HG02610 (cell line): ENCODE measurements around the gene RALBP1.

Source experiments
- ATAC-seq: cut with Tn5 transposase; IDR thresholded peaks from one replicate; pipeline ENCODE4 v1.9.1; 2021; ENCODE audit warnings: mild to moderate bottlenecking, moderate library complexity; ENCODE audit not compliant: unreplicated experiment

The RALBP1 gene

DNA sequence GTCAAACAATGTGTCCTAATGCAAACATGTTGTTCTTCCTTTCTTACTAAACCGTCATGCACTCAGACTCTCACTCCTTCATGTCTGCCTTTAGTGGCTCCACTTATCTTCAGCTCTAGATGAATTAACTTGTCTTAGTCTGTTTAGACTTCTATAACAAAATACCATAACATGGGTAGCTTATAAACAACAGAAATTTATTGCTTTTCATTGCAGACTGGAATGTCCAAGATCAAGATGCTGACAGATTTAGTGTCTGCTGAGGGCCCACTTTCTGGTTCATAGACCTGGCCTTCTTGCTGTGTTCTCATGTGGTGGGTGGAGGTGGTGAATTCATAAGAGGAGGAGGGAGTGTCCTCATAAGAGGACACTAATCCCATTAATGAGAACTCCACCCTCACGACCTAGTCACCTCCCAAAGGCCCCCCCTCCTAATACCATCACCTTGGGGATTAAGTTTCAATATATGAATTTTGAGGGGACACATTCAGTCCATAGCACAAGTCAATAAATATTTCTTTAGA, 32.3 kb downstream of the RALBP1 start:
- ATAC-seq: no peak

DNA sequence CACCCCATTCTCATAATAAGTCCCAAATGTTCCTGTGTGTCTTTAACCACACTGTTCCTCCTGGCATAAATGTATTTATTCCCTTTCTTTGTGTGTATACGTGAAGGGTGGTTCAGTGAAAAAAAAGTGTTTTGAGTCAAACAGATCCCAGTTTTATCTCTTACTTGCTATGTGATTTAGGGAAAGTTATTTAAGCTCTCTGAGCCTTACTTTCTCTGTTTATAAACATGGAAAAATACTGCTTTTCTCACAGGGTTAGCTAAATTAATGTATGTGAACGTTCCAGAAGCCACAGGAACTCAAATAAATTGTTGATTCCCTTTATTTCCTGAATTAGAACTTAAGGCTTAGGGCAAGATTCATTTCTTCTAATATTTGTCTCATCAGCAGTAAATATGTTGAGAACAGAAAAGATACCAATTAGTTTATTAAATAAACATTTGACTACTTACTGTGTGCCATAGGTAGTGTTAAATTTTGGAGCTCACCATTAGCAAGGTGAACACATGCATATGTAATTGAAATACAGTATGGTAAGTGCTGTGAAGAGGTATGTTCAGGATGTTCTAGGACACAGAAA, 33.2 kb downstream of the RALBP1 start:
- ATAC-seq: no peak

DNA sequence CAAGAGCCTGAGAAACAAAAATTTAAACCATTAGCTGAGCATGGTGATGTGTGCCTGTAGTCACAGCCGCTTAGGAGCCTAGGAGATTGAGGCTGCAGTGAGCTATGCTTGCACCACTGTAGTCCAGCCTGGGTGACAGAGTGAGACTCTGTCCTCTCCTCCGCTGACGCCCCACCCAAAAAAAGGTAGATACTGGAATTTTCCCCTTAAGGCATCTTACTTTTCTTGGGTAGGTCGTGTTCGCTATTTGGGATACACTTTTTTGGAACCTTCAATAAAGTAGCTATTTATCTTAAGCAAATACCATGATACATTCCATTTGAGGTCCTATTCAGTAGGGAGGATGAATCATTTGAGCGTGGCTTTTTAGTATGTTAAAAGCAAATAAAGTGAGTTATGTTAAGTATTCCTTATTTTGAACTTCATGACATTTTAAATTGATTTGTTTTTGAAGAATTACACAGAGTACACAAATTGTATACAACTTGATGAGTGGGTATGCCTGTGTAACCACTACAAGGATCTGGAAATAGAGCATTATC, 38.7 kb downstream of the RALBP1 start:
- no peak for ATAC-seq

DNA sequence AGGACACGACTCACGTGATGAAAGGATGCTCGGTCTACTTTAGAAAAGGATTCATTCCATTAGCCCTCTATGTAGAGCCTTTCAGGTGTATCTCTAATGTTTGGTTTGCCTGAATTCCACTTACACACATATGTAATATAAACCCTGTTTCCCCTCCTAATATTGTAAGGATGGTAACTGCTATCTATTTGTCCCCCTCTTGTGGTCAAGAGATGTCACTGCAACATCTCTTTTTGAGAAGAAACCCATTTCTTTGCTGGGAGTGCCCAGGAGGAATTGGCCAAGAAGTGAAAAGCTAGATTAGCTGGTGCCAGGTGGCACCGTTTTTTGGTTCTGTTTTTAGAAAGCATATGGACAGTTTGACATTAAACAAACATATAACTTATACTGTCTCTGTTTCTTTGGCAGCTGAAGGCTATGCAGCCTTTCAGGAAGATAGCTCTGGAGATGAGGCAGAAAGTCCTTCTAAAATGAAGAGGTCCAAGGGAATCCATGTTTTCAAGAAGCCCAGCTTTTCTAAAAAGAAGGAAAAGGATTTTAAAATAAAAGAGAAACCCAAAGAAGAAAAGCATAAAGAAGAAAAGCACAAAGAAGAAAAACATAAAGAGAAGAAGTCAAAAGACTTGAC, 41.2 kb downstream of the RALBP1 start:
- no peak for ATAC-seq

DNA sequence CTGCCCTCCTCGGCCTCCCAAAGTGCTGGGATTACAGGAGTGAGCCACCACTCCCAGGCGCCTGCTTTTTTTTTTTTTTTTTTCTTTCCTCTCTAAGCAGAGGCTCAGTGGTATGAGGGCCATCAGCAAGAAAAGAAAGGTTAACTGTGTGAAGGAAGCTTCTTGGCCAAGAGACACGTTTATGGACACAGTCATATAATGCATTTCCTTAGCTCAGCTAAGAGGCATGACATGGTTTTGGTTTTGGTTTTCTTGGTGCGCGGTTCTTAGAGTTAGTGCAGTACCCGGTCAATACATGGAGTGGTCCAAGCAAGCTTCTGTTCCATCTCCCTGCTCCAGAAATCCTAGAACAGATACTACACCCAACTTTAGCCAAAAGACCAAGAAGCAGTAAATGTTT, 42.6 kb downstream of the RALBP1 start:
- no peak for ATAC-seq

DNA sequence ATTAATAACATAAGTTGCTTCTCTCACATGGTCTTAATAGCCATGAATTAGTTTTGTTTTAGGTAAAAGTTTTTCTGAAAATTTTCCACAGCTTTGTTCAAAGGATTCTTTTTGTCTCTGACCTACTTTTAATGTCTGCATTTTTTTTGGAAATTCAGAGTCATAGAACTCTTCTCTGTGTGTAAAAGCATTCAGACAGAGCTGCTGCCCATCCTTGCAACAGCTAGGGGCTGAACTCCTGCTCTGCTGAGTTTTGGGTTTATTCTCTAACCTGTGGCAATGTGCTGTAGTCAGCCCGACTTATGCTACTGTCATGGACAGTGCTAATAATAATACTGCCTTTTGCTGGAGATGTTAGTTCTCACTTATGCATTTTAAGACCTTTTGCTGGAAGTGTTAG, 44.1 kb downstream of the RALBP1 start:
- ATAC-seq: no peak

DNA sequence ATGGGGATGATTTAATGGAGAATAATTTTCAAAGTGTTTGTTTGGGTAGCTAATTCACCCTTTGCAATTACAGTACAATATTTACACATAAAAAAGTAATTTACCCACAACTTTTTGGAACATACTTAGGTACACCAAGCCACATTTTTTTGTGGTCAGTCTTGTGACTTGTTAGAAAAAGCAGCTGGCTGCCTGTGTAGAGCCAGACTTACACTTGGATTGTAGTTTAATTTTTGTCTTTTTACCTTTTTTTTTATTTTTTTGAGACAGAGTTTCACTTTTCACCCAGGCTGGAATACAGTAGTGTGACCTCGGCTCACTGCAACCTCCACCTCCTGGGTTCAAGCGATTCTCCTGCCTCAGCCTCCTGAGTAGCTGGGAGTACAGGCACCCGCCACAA, 45.4 kb downstream of the RALBP1 start:
- ATAC-seq: no peak

DNA sequence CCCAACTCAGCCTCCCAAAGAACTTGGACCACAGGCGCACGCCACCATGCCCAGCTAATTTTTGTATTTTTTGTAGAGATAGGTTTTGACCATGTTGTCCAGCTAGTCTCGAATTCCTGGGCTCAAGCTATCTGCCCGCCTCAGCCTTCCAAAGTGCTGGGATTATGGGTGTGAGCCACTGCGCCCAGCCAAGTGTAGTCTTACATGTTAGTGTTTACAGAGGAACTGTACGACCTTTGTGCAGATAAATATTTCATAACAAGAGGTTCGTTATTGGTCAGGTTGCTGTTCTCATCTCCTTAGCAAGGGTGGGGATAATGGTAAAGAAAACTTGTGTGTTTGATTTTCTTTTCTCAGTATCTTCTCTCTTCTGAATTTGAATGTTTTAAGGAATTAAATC, 46.5 kb downstream of the RALBP1 start:
- no peak for ATAC-seq

DNA sequence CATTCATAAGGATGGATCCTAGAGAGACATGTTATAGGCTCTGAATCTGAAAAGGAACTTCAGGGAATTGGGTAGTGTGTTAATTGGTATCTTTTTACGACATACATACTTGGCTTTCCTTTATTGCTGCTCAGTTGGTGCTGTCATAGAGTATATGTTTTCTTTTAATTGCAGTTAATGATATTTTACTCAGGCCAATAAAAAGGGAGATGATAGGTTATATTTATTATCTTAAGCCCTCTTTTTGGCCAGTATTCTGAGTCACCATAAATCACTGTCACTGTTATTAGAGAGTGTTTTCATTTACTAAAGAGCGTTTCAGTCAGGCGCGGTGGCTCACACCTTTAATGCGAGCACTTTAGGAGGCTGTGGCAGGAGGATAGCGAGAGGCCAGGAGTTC, 47.6 kb downstream of the RALBP1 start:
- ATAC-seq: no peak

DNA sequence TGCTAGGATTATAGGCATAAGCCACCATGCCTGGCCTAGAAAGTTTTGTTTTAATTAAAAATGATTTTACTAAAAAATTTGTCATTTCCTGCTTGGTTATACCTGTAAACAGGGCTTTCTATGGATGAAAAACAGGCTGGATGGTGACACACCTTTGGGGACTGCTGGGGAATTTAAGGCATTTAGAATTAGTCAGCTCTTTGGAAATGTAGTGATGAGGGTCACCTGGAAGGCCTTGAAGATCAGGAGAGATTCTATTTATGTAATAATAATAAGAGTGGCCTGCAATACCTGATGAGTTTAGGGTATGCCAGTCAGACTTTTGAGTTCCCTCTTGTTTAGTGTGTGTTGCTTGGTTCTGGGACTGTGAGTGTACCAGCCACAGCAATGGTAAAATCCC, 51.1 kb downstream of the RALBP1 start:
- no peak for ATAC-seq

DNA sequence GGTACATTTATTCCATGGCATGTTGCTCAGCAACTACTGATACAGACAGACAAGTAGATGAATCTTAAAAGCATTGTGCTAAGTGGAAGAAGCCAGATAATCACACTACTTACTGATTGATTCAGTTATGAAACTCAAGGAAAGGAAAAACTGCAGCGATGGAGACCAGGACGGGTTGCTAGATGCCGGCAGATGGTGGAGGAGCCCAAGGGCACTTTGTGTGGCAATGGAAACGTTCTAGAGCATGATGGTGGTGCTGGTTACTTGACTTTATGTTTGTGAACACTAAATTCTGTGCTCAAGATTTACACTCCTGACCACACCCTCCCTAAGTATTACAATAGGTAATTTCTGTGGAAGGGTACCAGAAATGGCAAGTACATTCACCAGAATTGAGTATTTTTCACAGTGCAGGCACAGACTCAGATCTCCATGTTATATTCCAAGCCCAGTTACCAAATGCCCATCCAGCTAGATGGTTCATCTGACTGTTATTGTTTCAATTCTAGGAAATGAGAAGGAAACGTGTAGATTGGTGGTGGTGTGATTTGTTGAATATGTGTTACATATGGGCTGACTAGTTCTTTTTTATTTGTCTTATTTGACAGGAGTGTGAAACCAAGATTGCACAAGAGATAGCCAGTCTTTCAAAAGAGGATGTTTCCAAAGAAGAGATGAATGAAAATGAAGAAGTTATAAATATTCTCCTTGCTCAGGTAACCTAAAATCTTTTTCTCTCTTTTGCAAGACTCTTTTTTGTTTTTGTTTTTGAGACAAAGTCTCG, 55.1 kb downstream of the RALBP1 start:
- ATAC-seq: no peak

DNA sequence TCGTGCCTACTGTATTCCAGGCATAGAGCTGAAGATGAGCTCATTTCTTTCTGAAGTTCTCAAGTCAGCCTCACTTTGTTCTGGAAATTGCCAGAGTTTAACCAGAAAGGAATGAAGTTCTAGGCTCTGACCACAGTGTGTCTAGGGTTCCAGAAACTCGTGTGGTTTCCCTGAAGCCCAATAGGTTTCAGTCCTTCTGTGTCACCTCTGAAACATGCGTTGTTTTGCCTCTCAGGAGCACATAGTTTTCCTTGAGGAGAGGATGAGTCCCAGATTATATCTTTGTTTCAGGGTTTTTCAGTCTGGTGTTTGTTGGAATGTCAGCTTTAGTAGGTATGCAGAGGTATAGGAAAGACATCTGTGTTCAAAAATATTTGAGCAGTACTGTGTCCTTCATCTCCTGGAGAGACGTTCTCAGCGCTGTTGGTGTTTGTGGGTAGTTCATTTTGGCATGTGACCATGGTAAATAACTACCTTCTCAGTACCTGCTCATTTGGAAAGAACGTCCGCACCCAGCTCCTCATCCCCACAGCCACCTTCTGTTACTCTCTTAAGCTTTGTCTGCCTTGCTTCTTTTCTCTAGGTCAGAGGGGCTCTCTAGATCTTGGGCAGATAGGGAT, 56.6 kb downstream of the RALBP1 start:
- no peak for ATAC-seq

DNA sequence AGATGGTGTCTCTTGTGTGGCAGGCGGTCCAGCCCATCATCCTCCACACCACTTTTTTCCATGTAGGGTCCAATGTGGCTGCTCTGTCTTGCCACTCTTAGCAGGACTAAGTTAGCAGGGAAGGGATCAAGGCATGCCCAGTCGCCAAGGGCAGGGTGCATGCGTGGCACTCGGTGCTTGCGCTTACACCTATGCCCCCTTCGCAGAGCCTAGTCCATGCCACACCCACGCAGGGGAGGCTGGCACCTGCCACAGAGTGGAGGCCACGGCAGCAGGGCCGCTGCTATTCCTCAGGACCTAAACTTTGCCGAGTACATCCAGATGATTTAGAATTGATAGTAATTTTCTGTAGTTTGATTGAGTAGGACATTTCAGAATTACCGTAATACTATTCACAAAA, 59.5 kb downstream of the RALBP1 start:
- ATAC-seq: no peak

DNA sequence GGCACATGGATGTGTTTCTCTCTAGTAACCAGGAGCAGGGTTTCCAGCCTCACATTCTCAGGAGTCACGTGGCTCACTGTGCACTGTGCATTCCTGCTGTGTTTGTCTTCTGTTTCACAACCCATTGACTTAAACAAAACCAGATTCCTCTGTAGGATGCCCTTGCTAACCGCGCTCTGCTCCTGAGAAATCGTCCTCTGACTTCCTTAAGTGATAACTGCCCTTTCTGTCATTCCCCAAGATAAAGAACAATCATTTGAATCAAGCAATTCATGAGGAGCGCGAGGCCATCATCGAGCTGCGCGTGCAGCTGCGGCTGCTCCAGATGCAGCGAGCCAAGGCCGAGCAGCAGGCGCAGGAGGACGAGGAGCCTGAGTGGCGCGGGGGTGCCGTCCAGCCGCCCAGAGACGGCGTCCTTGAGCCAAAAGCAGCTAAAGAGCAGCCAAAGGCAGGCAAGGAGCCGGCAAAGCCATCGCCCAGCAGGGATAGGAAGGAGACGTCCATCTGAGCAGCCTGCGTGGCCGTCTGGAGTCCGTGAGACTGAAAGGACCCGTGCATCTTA, 60.2 kb downstream of the RALBP1 start:
- ATAC-seq: no peak

DNA sequence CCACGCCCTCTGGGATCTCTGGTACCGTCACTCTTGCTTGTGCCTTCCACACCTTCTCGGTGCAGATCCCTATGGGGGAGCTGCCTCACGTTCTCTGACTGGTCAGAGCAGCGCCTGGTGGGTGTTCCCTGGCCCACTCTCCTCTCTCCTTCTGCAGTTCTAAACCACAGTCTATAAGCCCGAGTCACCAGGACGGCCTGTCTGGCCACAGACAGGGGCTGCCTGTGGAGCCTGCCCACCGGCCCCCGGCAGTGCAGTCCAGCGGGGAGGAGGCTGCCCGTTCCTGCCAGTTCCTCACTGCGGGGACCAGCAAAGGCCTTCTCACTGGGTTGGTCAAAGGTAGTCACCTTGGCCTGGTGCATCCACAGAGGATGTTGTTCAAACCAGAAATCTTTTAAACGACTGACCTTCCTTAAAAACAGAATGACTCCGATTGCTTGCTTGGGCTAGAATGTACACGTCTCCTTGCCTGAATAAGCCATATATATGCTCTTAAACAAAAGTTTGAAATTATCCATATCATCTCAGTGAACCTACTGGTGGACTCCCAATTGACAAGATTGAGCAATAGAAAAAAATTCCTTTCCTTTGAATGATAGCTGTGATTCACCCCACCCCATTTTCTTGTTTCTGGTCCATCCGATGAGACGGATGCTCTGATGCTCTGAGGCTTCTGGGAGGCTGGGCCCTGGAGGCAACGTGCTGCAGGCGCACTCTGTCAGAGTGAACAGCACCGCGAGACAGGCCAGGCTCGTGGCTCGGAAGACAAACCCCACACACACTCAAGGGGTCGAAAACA, 61.2 kb downstream of the RALBP1 start:
- ATAC-seq: no peak

DNA sequence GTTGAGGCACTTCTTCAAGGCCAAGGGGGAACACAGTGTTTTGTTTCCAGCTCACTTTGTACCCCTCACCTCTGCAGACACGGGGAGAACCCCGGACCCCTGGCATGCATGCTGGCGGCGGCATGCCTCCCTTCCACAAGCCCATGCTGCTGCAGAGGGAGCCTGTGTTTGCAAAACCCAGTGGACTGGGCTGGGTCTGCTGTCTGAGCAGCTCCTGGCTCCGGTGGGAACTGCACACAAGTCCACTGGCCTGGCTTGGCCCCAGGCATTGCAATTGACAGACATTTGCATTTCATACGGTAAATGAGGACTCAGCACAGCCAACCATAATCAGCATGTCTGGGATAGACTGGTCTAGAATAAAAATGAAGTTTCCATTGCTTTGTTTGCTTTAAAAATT, 62.4 kb downstream of the RALBP1 start:
- no peak for ATAC-seq

DNA sequence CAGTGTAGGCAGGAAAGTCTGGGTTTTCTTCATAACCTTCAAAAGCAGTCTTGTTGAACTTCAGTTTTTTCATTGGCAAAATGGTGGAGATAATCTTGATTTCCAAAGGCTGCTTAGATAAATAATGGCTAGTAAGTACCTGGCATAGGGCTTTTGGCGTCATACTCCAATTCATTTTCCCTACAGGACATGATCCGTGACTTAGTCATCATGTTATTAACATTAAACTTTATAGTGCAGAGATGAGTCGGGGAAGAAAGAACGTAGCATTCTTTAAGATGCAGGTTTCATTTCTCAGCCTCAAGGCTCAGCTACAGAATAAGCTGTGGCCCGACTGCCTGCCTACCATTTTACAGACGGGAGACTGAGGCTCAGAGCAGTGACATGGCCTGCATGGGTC, 64.0 kb downstream of the RALBP1 start:
- no peak for ATAC-seq

DNA sequence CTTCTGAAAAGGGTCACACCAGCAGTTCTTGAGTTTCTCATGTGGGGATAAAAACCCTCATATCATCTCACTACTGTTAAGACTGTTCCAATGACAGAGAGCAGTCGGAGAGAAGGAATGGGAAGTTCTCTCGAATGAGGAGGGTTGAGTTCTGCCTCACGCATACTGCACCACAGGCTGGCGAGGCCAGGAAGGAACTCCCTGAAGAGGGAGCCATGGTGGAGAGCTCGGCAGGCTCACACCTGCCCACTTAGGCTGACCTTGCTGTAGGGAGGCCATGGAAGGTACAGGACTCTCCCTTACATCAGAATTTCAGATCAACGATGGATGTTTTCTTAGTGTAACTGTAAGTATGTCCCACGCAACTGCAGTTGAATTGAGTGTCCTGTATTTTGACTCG, 64.6 kb downstream of the RALBP1 start:
- no peak for ATAC-seq

DNA sequence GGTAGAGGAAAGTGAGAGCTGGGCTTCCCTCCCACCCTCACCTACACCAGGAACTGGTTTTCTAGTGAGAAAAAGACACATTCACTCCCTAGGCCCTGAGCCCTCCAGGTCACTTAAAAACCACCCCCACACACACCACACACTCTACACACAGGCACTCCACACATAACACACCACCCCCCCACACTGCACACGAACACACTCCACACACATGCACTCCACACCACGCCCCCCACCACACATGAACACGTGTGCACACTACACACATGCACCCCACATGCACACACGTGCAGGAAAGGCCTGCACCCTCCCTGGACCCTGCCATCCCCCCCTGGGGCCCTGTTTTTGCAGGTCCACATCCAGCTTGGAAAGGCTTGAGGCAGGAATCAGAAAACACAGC, 67.6 kb downstream of the RALBP1 start:
- no peak for ATAC-seq

DNA sequence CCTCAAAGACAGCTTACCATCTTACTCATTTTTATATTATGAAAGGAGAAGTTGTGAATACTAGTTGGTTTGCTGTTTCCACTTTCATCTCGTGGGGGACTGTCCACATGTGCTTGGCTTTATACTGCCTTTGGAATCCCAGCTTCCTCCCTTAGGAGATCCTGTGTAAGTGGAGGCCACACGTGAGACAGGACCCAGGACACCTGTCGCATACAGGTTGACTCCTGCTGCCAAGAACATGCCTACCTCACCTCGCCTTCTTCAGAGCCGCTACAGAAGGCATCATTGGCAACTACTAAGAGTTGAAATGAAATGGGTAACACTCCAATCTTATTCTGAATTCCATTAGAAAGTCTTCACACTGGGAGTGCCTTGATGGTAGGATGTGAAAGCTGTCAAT, 69.7 kb downstream of the RALBP1 start:
- ATAC-seq: no peak
